ENCODE results near the gene SFRP5. TPM values are rescaled to one million over a fixed set of nuclear protein-coding genes. Genes with fewer than 3 reads are reported as not detected.

The SFRP5 gene
- total and polyA plus RNA-seq, 2 of the 13 experiments (the other 11 are each of a cell fraction or from before 2014, with no cell fraction given), result 0.32 to 1.7 TPM

DNA sequence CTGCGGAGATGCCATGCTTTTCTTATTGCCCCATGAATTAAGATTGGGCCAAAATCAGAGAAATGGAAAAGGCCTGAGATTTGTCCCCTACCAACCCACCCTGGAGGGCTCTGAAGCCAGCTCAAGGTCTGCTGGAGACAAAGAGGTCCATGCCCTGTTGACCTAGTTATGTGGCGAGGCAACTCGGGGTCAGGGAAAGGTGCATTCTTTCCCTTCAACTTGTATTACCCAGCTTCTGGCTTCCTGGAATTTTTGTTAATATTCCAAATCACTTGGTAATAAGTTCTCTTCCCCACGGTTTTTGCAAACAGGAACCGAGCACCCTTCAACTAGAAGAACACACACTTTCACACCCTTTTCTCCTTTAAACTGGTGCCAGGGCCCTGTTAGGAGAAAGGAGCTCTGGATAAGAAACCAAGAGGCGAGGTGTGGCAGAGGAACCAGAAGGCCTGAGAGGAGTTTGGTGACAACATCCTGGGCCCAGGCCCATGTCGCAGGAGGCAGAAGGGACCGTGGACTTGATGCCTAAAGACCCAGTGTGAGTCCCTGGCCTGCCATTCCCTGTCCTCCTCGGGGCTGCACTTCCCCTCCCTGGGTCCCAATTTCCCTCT lies 12.5 kb upstream of the SFRP5 start:
- H2AFZ ChIP-seq (ENCODE audit: low read length), result no peak overlapping the region
- ATAC-seq, result no peak
- H3K9me3 ChIP-seq (ENCODE audit: low read length), result no peaks in the 10 kb centered on the region
- ChIA-PET CTCF (ENCODE audit: low intra/inter-chr PET ratio, low total read pairs) (no interaction called here), POLR2A (no interaction called here)
- no peak overlapping the region for H3K27ac ChIP-seq (ENCODE audit: extremely low read length, insufficient read depth, low read length)
- no peak overlapping the region for H3K4me3 ChIP-seq (replicated peaks in 1 of 3; ENCODE audit: insufficient read depth in 1 of 3, low read depth in 2 of 3, low read length in 3 of 3)
- no peaks in the 10 kb centered on the region for H3K79me2 ChIP-seq (ENCODE audit: insufficient read depth, low read length)
- DNase-seq (ENCODE audit: low spot score), result no peak
- intact Hi-C loops (cut with micrococcal nuclease; ENCODE audit: unreplicated experiment) (loop anchor here (10.0 kb wide), 1 partner anchor 260 kb away; no protein-coding TSS in a partner anchor), in situ Hi-C loops (cut with HindIII; ENCODE audit: extremely low pct_ligation_motif_present, low pct_unique_long_range_greater_than_20kb) (no loop called here)
- 51% methylated on average over 9 of the region's 9 CpGs for WGBS (ENCODE audit: low lambda C conversion rate)
- no peak for TF ChIP-seq ZC3H4 (CRISPR knock-in tag; IDR thresholded peaks at IDR 0.05; ENCODE audit: borderline replicate concordance)
- TF ChIP-seq NR2F6 (IDR thresholded peaks at IDR 0.05), result no peak; the same call in 1 of the 2 replicates
- TF ChIP-seq NR2F6 (CRISPR knock-in tag; IDR thresholded peaks at IDR 0.05), result no peak
- peak; percentile 51; the same call in 1 of the 2 replicates for TF ChIP-seq RARA (CRISPR knock-in tag; IDR thresholded peaks at IDR 0.05)
- TF ChIP-seq ZNF205 (CRISPR knock-in tag; IDR thresholded peaks at IDR 0.05), result no peak
- TF ChIP-seq CHD2 (IDR thresholded peaks at IDR 0.05; ENCODE audit: low read depth, low read length), result no peak
- TF ChIP-seq ZSCAN22 (CRISPR knock-in tag; IDR thresholded peaks at IDR 0.05), result no peak
- no peak for TF ChIP-seq AGO1 (IDR thresholded peaks at IDR 0.05; ENCODE audit: low read depth, low read length, poor library complexity, severe bottlenecking)
- no peak for TF ChIP-seq KIAA2018 (CRISPR knock-in tag; IDR thresholded peaks at IDR 0.05; ENCODE audit: borderline replicate concordance)
- no TSS peak for BruUV-seq (replicated peaks)
- peaks cover 71% of the 10 kb centered on the region for H3K4me1 ChIP-seq (ENCODE audit: insufficient read depth, low read length)
- peak overlapping the region; percentile 12; the same call in 1 of the 2 replicates for H3K4me2 ChIP-seq (ENCODE audit: low read depth, low read length)
- H3K9ac ChIP-seq (ENCODE audit: insufficient read depth, low read depth, low read length), result no peak overlapping the region
- H3K27me3 ChIP-seq (ENCODE audit: control insufficient read depth in 1 of 2, insufficient read depth in 2 of 2, low read length in 2 of 2), result peaks cover 2 to 6% of the 10 kb centered on the region in 2 experiments; a peak in 2 of 5 replicates
- peaks cover 5% of the 10 kb centered on the region; the same call in 1 of the 2 replicates for H4K20me1 ChIP-seq (ENCODE audit: insufficient read depth, low read length)
- no peaks in the 10 kb centered on the region for H3K36me3 ChIP-seq (replicated peaks in 1 of 2; ENCODE audit: control insufficient read depth in 1 of 2, insufficient read depth in 2 of 2, low read length in 2 of 2)
- no peak for FAIRE-seq
